SK-N-MC (cell line): Measurements from ENCODE around the gene ZNF205.

Experiments used
- EZH2 ChIP-seq: fragments of 200-600 bp; sonication (generic); IDR thresholded peaks from one replicate; pipeline ENCODE4 v1.6.1; 2017; ENCODE audit warnings: antibody characterized with exemption
- FOXP2 ChIP-seq: optimal IDR thresholded peaks from 2 replicates; pipeline ENCODE3; 2011; ENCODE audit warnings: mild to moderate bottlenecking, moderate library complexity; ENCODE audit not compliant: insufficient read depth; ENCODE audit errors: extremely low read length, control extremely low read depth
- POLR2AphosphoS5 ChIP-seq: IDR thresholded peaks from 2 replicates; pipeline ENCODE4 v1.6.1; 2012; ENCODE audit warnings: mild to moderate bottlenecking, low read depth, low read length, borderline replicate concordance

DNA sequence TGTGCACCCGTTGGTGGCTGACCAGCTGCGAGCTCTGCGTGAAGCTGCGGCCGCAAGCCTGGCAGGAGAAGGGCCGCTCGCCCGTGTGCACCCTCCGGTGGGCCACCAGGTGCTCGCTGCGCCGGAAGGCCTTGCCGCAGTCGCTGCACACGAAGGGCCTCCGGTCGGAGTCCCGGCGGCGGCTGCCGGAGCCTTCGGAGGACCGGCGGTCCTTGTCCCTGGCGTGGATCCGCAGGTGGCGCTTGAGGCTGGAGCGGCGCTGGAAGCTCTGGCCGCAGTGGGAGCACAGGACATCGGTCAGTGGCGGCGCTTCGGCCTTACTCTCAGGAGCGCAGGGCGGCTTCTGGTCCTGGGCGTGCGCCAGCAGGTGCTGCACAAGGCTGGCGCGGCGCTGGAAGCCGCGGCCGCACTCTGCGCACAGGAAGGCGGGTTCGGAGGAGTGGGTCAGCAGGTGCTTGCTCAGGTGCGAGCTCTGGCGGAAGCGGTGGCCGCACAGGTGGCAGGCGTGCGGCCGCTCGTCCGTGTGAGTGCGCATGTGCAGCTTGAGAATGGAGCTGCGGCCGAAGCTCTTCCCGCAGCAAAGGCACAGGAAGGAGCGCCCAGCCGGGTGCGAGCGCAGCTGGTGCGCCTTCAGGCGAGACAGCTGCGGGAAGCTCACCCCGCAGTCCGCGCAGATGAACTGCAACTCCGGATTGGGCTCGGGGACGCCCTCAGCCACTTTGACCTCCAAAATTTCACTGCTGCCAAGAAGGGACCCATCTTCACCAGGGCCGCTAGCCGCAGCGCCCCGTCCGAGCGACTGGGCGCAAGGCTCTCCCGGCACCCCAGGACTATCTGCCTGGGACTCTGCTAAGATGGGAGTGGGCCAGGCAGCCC is 22.4 kb upstream of the ZNF205 start:
- no peak for TF ChIP-seq POLR2AphosphoS5
- no peak for TF ChIP-seq EZH2
- no peak for TF ChIP-seq FOXP2
